Ishikawa (cell line): ENCODE measurements around the gene WDTC1.

Source experiments
- CEBPB ChIP-seq: IDR thresholded peaks from 2 replicates; pipeline ENCODE4 v1.6.1; 2012
- CREB1 ChIP-seq: IDR thresholded peaks from 2 replicates; pipeline ENCODE4 v1.6.1; 2012; ENCODE audit warnings: low read depth
- EGR1 ChIP-seq: IDR thresholded peaks from 2 replicates; pipeline ENCODE4 v1.6.1; 2012
- EP300 ChIP-seq: IDR thresholded peaks from 2 replicates; pipeline ENCODE4 v1.6.1; 2012; ENCODE audit warnings: borderline replicate concordance
- FOXM1 ChIP-seq: IDR thresholded peaks from 2 replicates; pipeline ENCODE4 v1.6.1; 2012; ENCODE audit warnings: low read depth, borderline replicate concordance
- MAX ChIP-seq: IDR thresholded peaks from 2 replicates; pipeline ENCODE4 v1.6.1; 2012
- NFIC ChIP-seq: IDR thresholded peaks from 2 replicates; pipeline ENCODE4 v1.6.1; 2012
- RAD21 ChIP-seq: IDR thresholded peaks from 2 replicates; pipeline ENCODE4 v1.6.1; 2012; ENCODE audit warnings: low read depth
- REST ChIP-seq: IDR thresholded peaks from 2 replicates; pipeline ENCODE4 v1.6.1; 2012; ENCODE audit warnings: low read depth, mild to moderate bottlenecking
- TAF1 ChIP-seq: IDR thresholded peaks from 2 replicates; pipeline ENCODE4 v1.6.1; 2012; ENCODE audit warnings: low read depth, mild to moderate bottlenecking
- TCF12 ChIP-seq: IDR thresholded peaks from 2 replicates; pipeline ENCODE4 v1.6.1; 2012; ENCODE audit warnings: low read depth
- TEAD4 ChIP-seq: IDR thresholded peaks from 2 replicates; pipeline ENCODE4 v1.6.1; 2012
- USF1 ChIP-seq: IDR thresholded peaks from 2 replicates; pipeline ENCODE4 v1.6.1; 2012
- YY1 ChIP-seq: IDR thresholded peaks from 2 replicates; pipeline ENCODE4 v1.6.1; 2012; ENCODE audit warnings: low read depth
- ZBTB7A ChIP-seq: IDR thresholded peaks from 2 replicates; pipeline ENCODE4 v1.6.1; 2012; ENCODE audit warnings: low read depth

The WDTC1 gene

GRCh38 chr1:27335506-27336422 is 101.3 kb downstream of the WDTC1 start:
- TF ChIP-seq EP300: no peak
- TF ChIP-seq CEBPB: no peak
- TF ChIP-seq TAF1: no peak
- TF ChIP-seq CREB1: no peak
- no peak for TF ChIP-seq YY1
- no peak for TF ChIP-seq RAD21
- no peak for TF ChIP-seq ZBTB7A
- TF ChIP-seq TCF12: no peak
- TF ChIP-seq NFIC: no peak
- no peak for TF ChIP-seq TEAD4
- no peak for TF ChIP-seq USF1
- TF ChIP-seq MAX: no peak
- TF ChIP-seq EGR1: no peak
- TF ChIP-seq FOXM1: no peak
- TF ChIP-seq REST: no peak

- no peak for TF ChIP-seq FOXM1
- TF ChIP-seq TAF1: no peak
- TF ChIP-seq RAD21: no peak
- no peak for TF ChIP-seq ZBTB7A
- TF ChIP-seq TEAD4: no peak
- no peak for TF ChIP-seq YY1
- TF ChIP-seq EP300: no peak
- TF ChIP-seq MAX: no peak
- TF ChIP-seq TCF12: no peak
- TF ChIP-seq REST: no peak
- TF ChIP-seq NFIC: no peak
- no peak for TF ChIP-seq USF1
- TF ChIP-seq CREB1: no peak
- no peak for TF ChIP-seq CEBPB
- TF ChIP-seq EGR1: no peak
Observed at GRCh38 chr1:27336756-27337155, 102.3 kb downstream of the WDTC1 start.

- TF ChIP-seq FOXM1 (no peak), MAX (no peak), NFIC (no peak), EGR1 (no peak), RAD21 (no peak), CREB1 (no peak), TCF12 (no peak), TEAD4 (no peak), REST (no peak), ZBTB7A (no peak), CEBPB (no peak)
Observed at GRCh38 chr1:27338751-27339150, 104.3 kb downstream of the WDTC1 start.
